ENCODE data around the gene PKNOX2. TPM values are rescaled to one million over a fixed set of nuclear protein-coding genes. Genes with fewer than 3 reads are reported as not detected.

The PKNOX2 gene
- total RNA-seq, 2 donors from 2014 or later = 4.0 to 6.9 TPM

- Histone ChIP-seq H3K4me1 (ENCODE audit: control insufficient read depth, insufficient read depth, low read length) (no peaks in the 10 kb centered on the region), H3K36me3 (ENCODE audit: control insufficient read depth, insufficient read depth, low read length) (no peaks in the 10 kb centered on the region), H3K27ac (ENCODE audit: low read depth, low read length) (no peak overlapping the region), H3K4me3 (ENCODE audit: low read length) (no peak overlapping the region), H3K27me3 (ENCODE audit: control insufficient read depth, insufficient read depth, low read length, poor library complexity, severe bottlenecking) (no peaks in the 10 kb centered on the region), H3K9me3 (ENCODE audit: control insufficient read depth, low read length) (no peaks in the 10 kb centered on the region), H3K9ac (ENCODE audit: extremely low read depth, low read length, poor library complexity, severe bottlenecking) (no peak overlapping the region)
- no peaks in the 10 kb centered on the region for H3K27me3 Mint-ChIP-seq (ENCODE audit: insufficient read depth)
- no peak overlapping the region for H3K27ac Mint-ChIP-seq
- 89 to 94% methylated on average over 7 to 9 of the region's 9 CpGs for WGBS, 2 experiments (ENCODE audit: insufficient coverage in 1 of 2, insufficient read length in 1 of 2)
- DNase-seq = no peak
- peaks cover 3% of the 10 kb centered on the region for H3K4me1 Mint-ChIP-seq
- H3K36me3 Mint-ChIP-seq (ENCODE audit: low read depth) = no peaks in the 10 kb centered on the region
- TF ChIP-seq CTCF (conservative IDR thresholded peaks at IDR 0.05) = no peak
- no peaks in the 10 kb centered on the region for H3K9me3 Mint-ChIP-seq
- H3K4me3 Mint-ChIP-seq = no peak overlapping the region
These were observed 140.3 kb downstream of the PKNOX2 start for GRCh38 chr11:125304876-125305275.

GRCh38 chr11:125305345-125305744 is 140.8 kb downstream of the PKNOX2 start:
- Histone ChIP-seq H3K9me3 (ENCODE audit: control insufficient read depth, low read length) (no peaks in the 10 kb centered on the region), H3K27ac (ENCODE audit: low read depth, low read length) (no peak overlapping the region), H3K9ac (ENCODE audit: extremely low read depth, low read length, poor library complexity, severe bottlenecking) (no peak overlapping the region), H3K4me1 (ENCODE audit: control insufficient read depth, insufficient read depth, low read length) (no peaks in the 10 kb centered on the region), H3K36me3 (ENCODE audit: control insufficient read depth, insufficient read depth, low read length) (no peaks in the 10 kb centered on the region), H3K4me3 (ENCODE audit: low read length) (no peak overlapping the region), H3K27me3 (ENCODE audit: control insufficient read depth, insufficient read depth, low read length, poor library complexity, severe bottlenecking) (no peaks in the 10 kb centered on the region)
- H3K36me3 Mint-ChIP-seq (ENCODE audit: low read depth) = no peaks in the 10 kb centered on the region
- H3K27me3 Mint-ChIP-seq (ENCODE audit: insufficient read depth) = no peaks in the 10 kb centered on the region
- DNase-seq = no peak
- peaks cover 3% of the 10 kb centered on the region for H3K4me1 Mint-ChIP-seq
- TF ChIP-seq CTCF (conservative IDR thresholded peaks at IDR 0.05) = no peak
- H3K9me3 Mint-ChIP-seq = no peaks in the 10 kb centered on the region
- H3K4me3 Mint-ChIP-seq = no peak overlapping the region
- H3K27ac Mint-ChIP-seq = no peak overlapping the region
- WGBS, 2 experiments (ENCODE audit: insufficient coverage in 1 of 2, insufficient read length in 1 of 2) = 84 to 90% methylated on average over 3 to 7 of the region's 7 CpGs

- H3K4me1 Mint-ChIP-seq = no peaks in the 10 kb centered on the region
- H3K27me3 Mint-ChIP-seq (ENCODE audit: insufficient read depth) = no peaks in the 10 kb centered on the region
- no peaks in the 10 kb centered on the region for H3K27me3 ChIP-seq (ENCODE audit: control insufficient read depth, insufficient read depth, low read length, poor library complexity, severe bottlenecking)
These were observed 141.9 kb downstream of the PKNOX2 start for GRCh38 chr11:125306476-125306875.

More at GRCh38 chr11:125306476-125306875, 141.9 kb downstream of the PKNOX2 start:
- no peak overlapping the region for H3K27ac ChIP-seq (ENCODE audit: low read depth, low read length)
- no peaks in the 10 kb centered on the region for H3K9me3 ChIP-seq (ENCODE audit: control insufficient read depth, low read length)
- no peak for TF ChIP-seq CTCF (conservative IDR thresholded peaks at IDR 0.05)
- H3K9ac ChIP-seq (ENCODE audit: extremely low read depth, low read length, poor library complexity, severe bottlenecking) = no peak overlapping the region
- WGBS, 2 experiments (ENCODE audit: insufficient coverage in 1 of 2, insufficient read length in 1 of 2) = 92 to 96% methylated on average over 3 to 6 of the region's 7 CpGs
- H3K36me3 ChIP-seq (ENCODE audit: control insufficient read depth, insufficient read depth, low read length) = no peaks in the 10 kb centered on the region
- no peak for DNase-seq
- H3K4me3 ChIP-seq (ENCODE audit: low read length) = no peak overlapping the region
- Mint-ChIP-seq H3K9me3 (no peaks in the 10 kb centered on the region), H3K36me3 (ENCODE audit: low read depth) (no peaks in the 10 kb centered on the region), H3K27ac (no peak overlapping the region), H3K4me3 (no peak overlapping the region)
- no peaks in the 10 kb centered on the region for H3K4me1 ChIP-seq (ENCODE audit: control insufficient read depth, insufficient read depth, low read length)

Measured in endodermal cell (in vitro differentiated cells).